Coronary artery (tissue), 2 donors: Measurements from ENCODE around the gene EPB41L5.

ENCODE experiments used
- DNase-seq: peaks from one replicate; pipeline ENCODE4 v3.0.0-alpha.2; 2017; ENCODE audit warnings: low spot score
- H3K27ac ChIP-seq, 2 donors: fragments of 200-600 bp; sonication (generic); one replicate each; pipeline ENCODE4 v1.5.1; 2016 to 2019
- H3K4me3 ChIP-seq: fragments of 200-600 bp; sonication (generic); 2 replicates; pipeline ENCODE4 v1.5.1; 2016; ENCODE audit warnings: mild to moderate bottlenecking, moderate library complexity
- TF ChIP-seq, protein P1 (sequence below): fragments of 200-600 bp; sonication (generic); IDR thresholded peaks from one replicate; pipeline ENCODE4 v1.5.1; 2019; ENCODE audit warnings: antibody characterized with exemption

EPB41L5 gene

GRCh38 chr2:120140866-120141265, 128.0 kb downstream of the EPB41L5 start:
- Histone ChIP-seq H3K4me3 (no peak overlapping the region), H3K27ac (no peak overlapping the region)
- TF ChIP-seq, protein P1, sequence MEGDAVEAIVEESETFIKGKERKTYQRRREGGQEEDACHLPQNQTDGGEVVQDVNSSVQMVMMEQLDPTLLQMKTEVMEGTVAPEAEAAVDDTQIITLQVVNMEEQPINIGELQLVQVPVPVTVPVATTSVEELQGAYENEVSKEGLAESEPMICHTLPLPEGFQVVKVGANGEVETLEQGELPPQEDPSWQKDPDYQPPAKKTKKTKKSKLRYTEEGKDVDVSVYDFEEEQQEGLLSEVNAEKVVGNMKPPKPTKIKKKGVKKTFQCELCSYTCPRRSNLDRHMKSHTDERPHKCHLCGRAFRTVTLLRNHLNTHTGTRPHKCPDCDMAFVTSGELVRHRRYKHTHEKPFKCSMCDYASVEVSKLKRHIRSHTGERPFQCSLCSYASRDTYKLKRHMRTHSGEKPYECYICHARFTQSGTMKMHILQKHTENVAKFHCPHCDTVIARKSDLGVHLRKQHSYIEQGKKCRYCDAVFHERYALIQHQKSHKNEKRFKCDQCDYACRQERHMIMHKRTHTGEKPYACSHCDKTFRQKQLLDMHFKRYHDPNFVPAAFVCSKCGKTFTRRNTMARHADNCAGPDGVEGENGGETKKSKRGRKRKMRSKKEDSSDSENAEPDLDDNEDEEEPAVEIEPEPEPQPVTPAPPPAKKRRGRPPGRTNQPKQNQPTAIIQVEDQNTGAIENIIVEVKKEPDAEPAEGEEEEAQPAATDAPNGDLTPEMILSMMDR = no peak
- no peak for DNase-seq

GRCh38 chr2:120141300-120142069, 128.6 kb downstream of the EPB41L5 start:
- Histone ChIP-seq H3K27ac (no peak overlapping the region), H3K4me3 (no peak overlapping the region)
- TF ChIP-seq, protein P1 = no peak
- DNase-seq = no peak

DNA sequence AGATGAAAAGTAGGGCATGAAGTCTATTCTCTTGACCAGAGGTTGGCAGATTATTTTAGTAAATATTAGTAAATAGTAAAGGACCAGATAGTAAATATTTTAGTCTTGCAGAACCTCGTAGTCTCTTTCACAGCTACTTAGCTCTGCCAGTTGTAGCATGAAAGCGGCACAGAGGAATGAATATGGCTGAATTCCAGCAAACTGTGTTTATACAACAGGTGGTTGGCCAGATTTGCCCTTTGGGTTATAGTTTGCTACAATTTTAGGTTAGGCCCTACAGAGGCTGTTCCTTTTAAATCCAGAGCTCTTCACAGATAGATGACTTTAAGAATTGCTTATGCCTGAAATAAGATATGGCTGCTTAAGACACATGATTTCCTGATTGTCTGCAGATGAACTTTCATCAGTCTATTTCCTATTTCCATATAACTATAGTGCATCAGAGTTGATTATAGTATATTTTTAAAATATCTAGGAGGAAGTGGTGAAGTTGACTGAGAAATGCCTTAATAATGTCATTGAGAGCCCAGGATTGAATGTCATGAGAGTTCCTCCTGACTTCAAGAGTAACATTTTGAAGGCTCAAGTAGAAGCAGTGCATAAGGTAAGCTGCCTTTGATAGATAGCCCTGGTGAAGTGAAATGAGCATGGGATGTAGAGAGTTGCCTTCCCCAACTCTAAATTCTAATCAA, 129.8 kb downstream of the EPB41L5 start:
- DNase-seq = no peak
- H3K4me3 ChIP-seq = no peak overlapping the region
- TF ChIP-seq, protein P1 = no peak
- no peak overlapping the region for H3K27ac ChIP-seq

- Histone ChIP-seq H3K4me3 (no peak overlapping the region), H3K27ac (no peak overlapping the region)
- DNase-seq = no peak
- TF ChIP-seq, protein P1 = no peak
Observed at GRCh38 chr2:120148229-120148628, 135.4 kb downstream of the EPB41L5 start.

DNA sequence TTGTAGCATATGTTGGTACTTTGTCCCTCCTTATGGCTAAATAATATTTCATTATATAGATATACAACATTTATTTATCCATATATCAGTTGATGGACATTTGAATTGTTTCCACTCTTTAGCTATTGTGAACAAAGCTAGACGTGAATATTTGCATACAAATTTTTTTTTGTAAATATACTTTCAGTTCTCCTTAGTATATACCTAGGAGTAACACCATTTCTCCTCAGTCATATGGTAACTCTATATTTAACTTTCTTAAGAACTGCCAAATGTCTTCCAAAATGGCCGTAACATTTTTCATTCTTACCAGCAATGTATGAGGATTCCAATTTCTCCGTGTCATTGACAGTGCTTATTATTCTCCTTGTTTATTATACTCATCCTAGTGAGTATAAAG, 135.8 kb downstream of the EPB41L5 start:
- H3K27ac ChIP-seq = no peak overlapping the region
- H3K4me3 ChIP-seq = no peak overlapping the region
- TF ChIP-seq, protein P1 = no peak
- DNase-seq = no peak

DNA sequence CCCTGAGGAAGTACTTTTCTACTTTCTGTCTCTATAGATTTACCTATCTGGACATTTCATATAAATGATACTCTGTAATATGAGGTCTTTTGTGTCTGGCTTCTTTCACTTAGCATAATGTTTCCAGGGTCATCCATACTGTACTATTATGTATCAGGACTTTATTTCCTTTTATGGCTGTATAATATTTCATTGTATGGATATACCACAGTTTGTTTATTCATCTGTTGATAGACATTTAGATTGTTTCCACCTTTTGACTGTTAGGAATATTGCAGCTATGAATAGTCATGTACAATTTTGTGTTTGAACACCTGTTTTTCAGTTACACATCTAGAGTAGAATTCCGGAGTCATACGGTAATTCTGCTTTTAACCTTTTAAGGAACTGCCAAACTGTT, 136.5 kb downstream of the EPB41L5 start:
- Histone ChIP-seq H3K27ac (no peak overlapping the region), H3K4me3 (no peak overlapping the region)
- TF ChIP-seq, protein P1 = no peak
- no peak for DNase-seq

GRCh38 chr2:120150040-120150482, 137.2 kb downstream of the EPB41L5 start:
- H3K27ac ChIP-seq = no peak overlapping the region
- H3K4me3 ChIP-seq = no peak overlapping the region
- DNase-seq = no peak
- TF ChIP-seq, protein P1 = no peak
